IPS DF 4.7 (cell line): ENCODE data around the gene NMU.
"Not testable (repeated sequence)": the region's sequence is repeated elsewhere in the genome, so short reads cannot be mapped to it uniquely, and the experiment has no call there.

ENCODE experiments used
- DNase-seq: peaks from one replicate; pipeline ENCODE4 v3.0.0-alpha.2; 2013; ENCODE audit warnings: low spot score; ENCODE audit errors: extremely low read depth

Gene NMU

DNA sequence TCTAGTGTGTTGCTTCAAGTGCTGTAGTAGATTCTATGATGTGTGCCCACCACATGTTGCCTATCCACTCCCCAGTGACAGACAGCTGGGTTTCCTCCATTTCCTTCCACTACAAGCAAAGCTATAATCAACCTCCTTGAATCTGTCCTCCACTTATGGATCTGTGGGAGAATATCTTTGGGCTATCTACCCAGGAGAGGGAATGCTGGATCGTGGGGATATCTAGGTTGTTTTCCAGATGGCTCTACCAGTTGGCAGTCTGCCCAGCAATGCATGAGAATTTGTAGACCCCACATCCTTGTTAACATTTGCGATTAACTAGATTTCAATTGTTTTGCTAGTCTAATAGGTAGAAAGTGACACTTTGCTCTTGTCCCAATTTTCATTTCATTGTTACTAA is 10.3 kb downstream of the NMU start:
- DNase-seq = no peak

DNA sequence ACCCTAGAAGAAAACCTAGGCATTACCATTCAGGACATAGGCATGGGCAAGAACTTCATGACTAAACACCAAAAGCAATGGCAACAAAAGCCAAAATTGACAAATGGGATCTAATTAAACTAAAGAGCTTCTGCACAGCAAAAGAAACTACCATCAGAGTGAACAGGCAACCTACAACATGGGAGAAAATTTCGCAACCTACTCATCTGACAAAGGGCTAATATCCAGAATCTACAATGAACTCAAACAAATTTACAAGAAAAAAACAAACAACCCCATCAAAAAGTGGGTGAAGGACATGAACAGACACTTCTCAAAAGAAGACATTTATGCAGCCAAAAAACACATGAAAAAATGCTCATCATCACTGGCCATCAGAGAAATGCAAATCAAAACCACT is 12.0 kb downstream of the NMU start:
- DNase-seq = not testable (repeated sequence)

DNA sequence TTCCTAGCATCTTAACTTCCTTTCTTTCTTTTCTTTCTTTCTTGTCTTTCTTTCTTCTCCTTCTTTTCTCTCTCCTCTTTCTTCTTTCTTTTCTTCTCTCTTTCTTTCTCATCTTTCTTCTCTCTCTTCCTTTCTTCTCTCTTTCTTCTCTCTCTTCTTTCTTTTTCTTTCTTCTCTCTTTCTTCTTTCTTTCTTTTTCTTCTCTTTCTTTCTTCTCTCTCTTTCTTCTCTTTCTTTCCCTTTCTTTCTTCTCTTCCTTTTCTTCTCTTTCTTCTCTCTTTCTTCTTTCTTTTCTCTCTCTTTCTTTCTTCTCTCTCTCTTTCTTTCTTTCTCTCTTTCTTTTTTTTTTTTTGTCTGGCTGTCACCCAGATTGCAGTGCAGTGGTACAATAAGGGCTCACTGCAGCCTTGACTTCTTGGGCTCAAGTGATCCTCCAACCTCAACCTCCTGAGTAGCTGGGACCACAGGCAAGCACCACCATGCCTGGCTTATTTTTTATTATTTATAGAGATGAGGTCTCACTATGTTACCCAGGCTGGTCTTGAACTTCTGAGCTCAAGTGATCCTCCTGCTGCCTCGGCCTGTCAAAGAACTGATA is 17.5 kb downstream of the NMU start:
- no peak for DNase-seq

DNA sequence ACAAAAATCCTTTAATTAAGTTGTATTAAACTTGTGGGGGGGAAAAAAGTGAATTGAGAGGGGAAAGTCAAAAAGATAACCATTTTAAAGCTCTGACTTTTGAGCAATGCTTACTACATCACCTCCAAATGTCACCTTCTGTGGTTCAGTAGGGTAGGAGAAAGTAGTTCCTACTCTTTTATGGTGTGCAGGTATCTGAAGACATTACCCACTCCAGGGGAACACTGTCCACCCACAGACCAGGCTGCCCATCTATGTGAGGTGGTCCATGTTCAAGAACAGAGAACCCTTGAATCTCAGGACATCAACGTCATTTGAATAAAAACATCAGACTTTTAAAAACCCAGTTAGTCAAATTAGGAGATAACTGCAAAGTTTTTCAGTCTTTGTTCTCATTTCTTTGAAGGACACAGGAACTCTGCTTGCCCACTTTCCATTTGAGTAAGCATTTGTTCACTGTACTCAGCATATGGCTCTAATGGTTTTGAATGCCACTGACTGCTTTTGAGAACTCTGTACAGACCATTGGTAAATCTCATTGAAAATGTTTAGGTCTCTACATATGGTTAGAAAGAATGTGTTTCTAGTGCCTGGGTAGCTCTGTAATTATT is 18.4 kb downstream of the NMU start:
- DNase-seq = no peak

DNA sequence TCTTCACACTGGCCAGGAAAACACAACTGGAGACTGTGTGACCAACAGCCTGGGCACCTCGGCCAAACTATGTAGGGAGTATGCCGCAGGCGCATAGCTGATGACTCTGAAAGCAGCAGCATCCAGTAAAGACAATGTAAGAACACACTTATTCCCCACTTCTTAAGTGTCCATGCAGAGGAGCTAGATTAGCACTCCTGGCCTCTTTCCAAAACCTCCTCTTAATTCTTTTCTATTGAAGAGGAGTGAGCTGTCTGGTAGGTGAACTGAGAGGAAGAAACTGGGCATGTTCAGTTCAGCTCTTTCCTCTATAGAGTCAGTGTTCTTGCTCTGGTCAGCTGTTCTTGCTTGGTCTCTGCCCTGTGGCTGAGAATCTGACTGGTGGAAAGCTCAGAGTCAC is 21.1 kb downstream of the NMU start:
- DNase-seq = no peak

DNA sequence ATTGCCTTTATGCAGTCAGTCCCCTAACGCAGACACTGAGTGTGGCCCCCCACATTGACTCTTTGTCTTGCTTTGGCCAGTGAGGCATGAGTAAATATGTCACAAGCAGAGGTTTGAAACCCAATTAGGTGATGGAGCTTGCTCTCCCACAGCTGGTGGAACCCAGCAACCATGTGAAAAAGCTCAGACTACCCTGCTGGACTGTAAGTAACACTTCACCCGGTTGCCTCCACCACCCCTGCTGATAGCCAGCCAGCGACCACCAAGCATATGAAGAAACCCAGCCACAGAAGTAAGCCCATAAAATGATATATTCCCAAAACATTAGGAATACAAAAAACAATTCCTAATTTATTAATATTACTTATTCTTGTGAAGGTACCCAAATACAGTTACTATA is 22.5 kb downstream of the NMU start:
- no peak for DNase-seq

DNA sequence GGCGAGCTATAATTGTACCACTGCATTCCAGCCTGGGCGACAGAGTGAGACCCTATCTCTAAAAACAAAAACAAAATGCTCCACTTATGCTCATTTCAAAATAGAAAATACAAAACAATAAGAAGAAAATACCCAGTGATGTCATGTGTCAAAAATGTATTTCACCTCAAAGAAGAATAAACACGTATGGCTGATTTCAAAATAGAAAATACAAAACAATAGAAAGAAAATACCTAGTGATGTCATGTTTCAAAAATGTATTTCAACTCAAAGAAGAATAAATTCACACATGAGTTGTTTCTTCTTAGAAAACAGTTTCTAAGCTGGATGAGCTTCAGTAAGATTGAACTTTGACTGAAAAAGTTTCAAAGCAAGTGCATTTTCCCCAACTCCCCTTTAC is 23.8 kb downstream of the NMU start:
- no peak for DNase-seq

DNA sequence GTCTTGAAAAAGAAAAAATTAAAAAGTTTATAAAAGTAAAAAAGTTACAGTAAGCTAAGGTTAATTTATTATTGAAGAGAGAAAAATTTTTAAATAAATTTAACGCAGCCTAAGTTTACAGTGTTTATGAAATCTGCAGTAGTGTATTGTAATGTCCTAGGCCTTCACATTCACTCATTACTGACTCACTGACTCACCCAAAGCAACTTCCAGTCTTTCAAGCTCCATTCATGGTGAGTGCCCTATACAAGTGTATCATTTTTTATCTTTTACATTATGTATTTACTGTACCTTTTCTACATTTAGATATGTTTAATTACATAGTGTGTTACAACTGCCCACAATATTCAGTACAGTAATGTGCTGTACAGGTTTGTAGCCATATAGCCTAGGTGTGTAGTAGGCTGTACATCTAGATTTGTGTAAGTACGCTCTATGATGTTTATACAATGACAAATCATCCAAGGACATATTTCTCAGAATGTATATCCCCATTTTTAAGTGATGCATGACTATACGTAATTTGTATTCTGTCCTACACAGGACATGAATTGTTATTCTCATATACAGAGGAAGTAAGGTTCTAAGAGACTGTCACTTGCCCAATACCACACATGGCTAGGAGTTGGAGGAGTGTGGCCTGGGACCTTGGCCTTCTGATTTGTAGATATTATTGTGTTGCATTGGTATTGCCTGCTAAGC is 24.6 kb downstream of the NMU start:
- DNase-seq = no peak

DNA sequence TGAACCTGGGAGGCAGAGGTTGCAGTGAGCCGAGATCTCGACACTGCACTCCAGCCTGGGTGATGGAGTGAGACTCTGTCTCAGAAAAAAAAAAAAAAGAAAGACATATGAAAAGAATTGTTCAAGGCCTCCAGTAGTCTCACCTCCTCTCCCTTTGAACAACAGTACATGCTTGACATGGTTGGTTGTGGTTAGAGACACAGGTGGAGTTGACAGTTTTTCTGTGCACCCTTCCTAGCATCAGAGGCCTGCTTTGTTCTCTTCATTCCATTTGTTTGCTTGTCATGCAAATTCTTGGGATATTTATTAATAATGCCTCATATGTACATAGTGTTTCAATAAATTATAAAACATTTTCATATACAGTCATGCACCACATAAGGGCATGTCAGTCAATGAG is 25.7 kb downstream of the NMU start:
- no peak for DNase-seq

DNA sequence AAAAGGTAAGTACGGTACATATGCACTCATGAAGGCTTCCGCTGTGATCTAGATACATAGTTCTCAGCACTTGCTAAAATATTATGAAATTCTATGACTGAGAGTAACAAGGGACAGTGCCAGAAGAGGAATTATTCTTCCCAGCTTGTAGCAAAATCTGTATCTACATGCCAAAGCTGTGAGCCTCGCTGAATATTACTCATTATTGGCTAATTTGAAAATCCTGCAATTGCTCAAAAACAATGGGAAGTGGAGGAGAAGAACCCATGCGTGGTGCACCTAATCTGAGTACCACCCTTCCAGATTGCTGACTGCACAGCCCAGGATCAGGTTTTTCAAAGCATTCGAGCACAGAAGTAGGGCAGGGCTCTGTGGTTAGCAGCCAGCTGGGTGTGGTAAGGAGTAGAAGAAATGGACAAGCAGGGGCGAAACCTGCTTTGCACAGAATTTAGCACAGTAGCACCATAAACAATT is 26.7 kb downstream of the NMU start:
- DNase-seq = no peak

DNA sequence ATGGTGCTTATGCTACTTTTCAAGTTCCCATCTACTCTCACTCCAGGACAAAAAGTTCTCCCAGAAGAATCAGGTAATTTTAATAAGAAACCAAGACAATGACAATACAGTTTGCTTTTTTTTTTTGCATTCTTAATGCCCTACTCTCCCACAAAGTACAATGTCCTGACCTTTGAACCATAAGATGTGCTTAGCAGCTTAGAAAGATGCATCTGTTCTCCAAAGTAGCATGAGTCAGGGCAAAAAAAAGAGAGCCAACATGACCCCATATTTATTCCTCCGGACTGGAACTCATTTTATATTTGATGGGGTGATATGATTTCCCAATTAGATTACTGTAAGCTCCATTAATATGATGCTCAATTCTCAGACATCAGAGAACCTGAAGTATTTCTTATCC is 27.5 kb downstream of the NMU start:
- no peak for DNase-seq

DNA sequence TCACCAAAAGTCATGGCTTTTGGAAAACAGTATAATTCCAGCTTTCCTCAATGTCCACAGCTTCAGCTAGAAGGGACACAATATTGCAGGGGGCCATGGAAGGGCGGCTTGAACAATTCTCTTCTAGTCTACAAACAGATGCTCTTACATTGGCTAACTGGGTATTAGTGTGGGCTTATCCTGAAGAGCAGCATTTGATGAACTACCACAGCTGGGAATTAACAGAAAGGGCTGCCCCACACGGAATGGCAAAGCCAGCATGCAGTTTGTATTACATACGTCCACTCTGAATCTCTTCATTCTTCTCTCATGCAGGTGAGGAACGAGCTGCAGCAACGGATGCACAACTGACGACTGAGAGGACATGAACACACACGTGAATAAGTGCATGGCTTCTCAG is 31.1 kb downstream of the NMU start:
- DNase-seq = no peak

DNA sequence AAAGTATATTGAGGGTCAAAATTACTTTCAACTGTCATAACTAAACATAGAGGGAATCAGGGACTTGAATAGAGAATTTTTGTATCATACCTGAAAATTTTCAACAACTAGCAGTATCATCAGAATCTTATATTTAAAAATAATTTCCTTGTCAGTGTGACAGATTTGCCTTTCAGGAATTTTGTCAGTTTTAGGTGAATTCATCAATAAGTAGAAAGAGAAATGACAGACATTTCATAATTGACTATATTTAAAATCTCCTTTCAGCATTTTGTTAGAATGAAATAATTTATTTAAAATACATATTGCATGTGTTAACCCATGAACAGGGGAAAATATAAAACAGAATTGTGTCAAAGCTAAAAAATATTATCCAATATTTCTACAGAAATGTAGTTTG is 35.5 kb downstream of the NMU start:
- no peak for DNase-seq

DNA sequence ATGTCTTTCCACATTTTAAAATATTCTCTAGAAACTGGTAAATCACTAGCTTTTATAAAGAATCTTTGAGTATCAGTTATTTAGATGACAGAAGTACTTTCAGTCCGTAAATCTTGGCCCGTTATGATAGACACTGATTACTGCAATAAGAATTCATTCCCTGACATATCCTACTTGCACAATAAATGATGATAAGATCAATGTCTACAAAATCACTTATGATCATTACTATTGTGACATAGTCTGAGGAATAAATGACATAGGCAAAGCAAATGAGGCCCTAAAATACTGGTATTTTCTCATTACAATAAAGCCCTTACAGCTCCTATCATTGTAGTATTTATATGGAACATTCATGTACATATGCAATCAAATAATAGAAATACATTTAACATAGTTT is 37.5 kb downstream of the NMU start:
- no peak for DNase-seq

DNA sequence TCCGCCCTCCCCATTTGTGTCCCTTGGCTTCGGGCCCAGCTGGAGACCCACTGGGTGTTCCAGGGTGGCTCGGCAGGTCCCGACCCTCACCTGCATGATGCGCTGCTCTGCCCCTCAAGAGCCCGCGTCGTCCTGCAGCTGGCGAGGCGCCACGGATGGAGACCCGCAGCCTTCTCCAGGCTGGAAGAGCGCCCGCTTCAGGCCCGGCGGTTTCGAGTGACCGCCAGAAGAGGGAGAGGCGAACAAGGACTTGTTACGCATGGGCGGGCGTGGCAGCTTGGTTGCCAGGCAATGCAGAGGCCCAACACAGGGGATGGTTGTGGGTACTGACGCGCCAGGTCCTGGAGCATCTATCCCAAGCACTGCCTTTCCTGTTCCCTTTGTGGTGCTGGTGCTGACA is 44.1 kb downstream of the NMU start, which contains the start of gene PDCL2:
PDCL2 (minus strand) TSS at position 232 of the 400 bp plus-strand sequence; CDS start at position 96, 136 bp downstream.
- no peak for DNase-seq

DNA sequence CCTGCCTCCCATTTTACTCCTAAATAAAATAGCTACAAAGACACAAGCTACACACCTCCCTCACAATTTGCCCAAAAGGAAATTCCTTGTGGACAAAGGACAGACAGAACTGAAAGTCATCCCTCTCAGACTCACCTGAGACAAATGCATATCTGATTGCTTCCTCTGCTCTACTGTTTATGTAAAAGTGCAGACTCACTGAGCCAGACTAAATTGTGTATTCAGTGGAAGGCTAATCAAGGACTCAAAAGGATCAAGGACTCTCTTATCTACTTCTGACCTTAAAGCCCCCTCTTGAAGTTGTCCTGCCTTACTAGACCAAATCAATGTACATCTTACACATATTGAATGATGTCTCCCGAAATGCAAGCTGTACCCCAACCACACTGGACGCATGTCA is 47.9 kb downstream of the NMU start:
- DNase-seq = no peak

DNA sequence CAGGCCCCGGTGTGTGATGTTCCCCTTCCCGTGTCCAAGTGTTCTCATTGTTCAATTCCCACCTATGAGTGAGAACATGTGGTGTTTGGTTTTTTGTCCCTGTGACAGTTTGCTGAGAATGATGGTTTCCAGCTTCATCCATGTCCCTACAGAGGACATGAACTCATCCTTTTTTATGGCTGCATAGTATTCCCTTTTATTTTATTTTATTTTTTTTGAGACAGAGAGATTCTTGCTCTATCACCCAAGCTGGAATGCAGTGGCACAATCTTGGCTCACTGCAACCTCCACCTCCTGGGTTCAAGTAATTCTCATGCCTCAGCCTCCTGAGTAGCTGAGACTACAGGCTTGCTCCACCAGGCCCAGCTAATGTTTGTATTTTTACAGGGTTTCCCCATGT is 53.3 kb downstream of the NMU start:
- not testable (repeated sequence) for DNase-seq

DNA sequence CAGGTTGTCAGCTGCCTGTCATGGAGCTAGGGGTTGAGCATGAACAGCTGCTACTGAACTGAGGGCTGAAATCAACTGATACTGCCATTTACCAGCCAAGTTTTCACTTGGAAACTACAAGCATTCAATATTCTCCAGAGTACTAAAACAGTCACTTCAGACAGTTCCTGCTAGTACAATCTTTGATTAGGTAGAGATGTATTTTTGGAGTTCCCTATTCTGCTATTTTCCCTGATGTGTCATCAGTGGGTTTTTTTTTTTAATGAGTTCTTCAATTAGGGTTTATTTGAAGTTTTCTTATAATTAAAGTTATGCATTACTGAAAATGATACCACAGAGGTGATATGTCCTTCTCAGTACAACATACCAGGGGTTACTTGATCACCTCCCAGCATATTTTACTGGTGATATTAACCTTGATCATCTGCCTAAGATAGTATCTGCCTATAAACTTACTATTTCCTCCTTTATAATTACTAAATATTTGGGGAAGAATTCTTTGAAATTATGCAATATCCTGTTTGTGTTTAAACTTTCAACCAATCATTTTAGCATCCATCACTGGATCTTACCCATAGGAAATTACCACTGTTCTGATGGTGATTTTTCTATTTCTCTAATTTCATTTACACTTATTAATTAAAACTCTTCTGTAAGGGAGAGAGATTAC is 57.6 kb downstream of the NMU start:
- no peak for DNase-seq

DNA sequence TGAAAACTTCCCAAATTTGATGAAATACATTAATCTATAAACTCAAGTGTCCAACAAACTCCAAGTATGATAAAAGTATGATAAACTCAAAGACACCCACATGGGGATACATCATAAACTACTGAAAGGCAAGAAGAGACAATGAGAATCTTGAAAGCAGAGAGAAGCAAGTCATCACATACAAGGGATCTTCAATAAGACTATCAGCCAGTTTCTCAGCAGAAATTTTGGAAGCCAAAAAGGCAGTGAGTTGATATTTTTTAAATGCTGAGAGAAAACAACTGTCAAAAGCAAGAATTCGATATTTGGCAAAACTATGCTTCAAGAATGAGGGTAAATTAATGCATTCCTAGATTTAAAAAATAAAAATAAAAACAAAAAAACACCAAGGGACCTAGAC is 60.6 kb downstream of the NMU start:
- DNase-seq = no peak

DNA sequence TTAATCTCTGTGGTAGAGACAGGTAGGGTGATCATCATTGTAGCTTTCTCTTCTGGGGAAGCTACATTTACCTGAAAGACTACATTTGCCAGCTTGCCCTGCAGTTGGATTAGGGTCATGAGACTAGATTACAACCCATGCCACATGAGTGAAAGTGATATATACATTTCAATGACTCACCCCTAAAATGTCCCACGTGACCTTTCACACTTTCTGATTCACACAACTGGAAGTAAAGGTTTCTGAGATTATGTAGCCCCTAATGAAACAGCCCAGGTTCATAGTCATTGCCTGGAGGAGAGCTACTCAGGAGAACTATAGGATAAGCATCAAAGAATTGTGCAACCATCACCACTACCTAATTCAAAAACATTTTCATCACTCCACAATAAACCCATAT is 61.8 kb downstream of the NMU start:
- DNase-seq = no peak

DNA sequence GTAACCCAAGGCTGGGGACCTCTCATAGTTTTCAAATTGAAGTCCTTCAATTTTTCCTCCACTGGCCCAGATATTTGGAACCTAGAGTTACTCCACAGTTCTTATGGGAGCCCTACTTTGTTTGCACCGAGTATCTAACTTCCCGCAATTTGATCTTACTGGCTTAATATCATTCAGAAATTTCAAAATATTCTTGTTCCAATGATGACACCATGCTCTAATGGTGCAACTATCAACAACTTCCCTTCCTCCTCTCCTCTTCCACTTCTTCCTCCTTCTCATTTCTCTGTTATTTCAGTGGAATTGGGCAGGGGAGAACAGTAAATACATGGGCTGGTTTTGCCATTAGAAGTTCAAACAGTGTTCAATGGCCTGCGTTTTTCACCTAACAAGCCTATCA is 64.3 kb downstream of the NMU start:
- DNase-seq = no peak

DNA sequence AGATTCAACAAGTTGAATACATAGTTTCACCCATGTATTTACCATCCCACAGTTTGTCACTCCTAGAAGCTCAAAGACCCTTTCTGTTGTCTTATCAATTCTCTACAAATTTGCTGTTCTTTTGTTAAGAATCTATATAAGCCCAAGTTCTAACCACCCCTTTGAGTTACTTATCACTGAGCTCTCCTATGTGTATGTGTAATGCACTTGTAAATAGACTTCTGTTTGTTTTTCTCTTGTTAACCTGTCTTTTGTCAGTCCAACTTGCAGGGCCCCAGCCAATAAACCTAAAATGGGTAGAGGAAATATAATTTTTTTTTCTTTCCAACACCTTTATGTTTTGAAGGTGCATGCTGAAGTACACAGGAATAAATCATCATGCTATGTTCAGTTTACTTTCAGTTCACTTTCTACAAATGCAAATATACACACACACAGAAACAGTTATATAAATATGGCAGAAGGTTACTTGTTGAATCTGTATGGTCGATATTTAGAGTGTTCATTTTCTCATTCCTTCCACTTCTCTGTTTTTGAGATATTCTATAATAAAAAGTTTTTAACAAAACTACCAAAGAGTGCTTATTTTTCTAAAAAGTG is 67.1 kb downstream of the NMU start:
- DNase-seq = no peak
